NK-92 (cell line): ENCODE results near the gene CCDC187.

Experiments used
- DNase-seq: peaks from one replicate; lab custom pipeline; 2025; ENCODE audit not compliant: unreplicated experiment; lab: John Stamatoyannopoulos, UW

Gene CCDC187

DNA sequence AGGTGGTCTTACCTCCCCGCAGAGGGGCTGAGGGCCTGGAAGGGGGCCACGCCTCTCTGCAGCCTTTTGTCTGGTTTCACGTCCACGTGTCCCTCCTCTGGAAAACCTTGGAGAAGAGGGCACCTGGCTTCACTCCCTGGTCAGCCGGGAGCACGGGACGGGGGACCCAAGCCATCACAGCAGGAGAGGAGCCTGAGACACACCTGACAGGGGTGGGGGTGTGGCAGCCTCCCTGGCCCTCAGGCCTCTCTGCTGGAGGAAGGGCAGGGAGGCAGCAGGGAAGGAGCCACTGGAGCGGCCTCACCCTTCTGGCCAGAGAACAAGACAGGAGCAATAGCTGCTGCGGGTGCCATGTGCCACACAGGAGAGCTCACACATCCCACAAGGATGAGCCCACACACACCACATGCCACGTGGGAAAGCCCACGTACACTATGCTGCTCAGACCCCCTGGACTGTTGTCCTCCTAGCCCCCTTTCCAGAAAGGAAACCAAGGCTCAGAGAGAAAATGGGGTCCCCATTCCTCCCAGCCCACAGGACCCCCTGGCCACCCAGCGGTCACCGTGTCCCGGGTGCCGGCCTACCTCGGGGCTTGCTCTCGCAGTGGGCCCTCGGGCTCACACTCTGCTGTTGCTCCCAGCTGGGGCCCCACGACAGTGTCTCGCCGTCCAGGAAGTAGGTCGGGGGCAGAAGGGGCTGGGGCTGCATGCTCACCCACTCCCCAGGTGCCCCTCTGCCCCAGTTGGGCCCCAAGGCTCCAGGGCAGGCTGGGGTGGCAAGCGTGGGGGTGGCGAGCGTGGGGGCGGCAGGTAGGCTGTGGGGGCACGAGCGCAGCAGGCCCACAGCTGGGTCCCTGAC lies 18.2 kb downstream of the CCDC187 start:
- no peak for DNase-seq

DNA sequence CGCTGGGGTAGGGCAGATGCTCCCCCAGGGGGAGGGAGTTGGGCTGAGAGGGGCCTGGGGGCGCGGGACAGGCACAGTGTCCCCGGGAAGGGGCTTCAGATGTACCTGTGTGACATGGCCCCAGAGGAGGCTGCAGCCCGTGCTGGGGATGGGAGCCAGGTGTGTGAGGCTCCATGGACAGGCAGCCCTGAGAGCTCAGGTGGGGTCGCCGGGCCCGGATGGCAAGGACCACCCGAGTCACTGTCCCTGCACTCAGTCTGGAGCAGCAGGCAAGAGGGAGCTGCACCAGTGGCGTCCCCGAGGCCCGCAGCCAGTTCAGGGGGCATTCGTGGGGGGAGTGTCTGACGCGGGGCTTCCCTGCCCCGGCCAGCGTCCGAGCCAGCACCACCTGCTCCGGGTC lies 18.9 kb downstream of the CCDC187 start:
- no peak for DNase-seq

DNA sequence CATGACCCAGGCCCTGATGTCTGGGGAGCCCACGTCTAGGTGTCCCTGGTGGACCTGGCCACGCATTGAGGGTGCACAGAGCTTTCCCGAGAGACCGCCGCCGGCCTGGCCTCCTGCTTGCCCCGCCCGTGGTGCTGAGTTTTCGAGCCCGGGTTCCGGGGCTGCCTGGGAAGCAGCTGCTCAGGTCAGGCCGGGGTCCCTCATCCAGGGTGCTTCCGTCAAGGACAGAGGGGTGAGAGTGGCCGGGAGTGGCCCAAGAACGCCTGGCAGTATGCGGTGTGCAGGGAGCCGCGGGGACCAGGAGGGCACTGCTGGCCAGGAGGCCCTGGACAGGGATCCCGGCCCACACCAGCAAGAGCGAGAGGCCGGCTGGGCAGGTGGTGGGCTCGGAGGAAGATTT lies 19.6 kb downstream of the CCDC187 start:
- no peak for DNase-seq

DNA sequence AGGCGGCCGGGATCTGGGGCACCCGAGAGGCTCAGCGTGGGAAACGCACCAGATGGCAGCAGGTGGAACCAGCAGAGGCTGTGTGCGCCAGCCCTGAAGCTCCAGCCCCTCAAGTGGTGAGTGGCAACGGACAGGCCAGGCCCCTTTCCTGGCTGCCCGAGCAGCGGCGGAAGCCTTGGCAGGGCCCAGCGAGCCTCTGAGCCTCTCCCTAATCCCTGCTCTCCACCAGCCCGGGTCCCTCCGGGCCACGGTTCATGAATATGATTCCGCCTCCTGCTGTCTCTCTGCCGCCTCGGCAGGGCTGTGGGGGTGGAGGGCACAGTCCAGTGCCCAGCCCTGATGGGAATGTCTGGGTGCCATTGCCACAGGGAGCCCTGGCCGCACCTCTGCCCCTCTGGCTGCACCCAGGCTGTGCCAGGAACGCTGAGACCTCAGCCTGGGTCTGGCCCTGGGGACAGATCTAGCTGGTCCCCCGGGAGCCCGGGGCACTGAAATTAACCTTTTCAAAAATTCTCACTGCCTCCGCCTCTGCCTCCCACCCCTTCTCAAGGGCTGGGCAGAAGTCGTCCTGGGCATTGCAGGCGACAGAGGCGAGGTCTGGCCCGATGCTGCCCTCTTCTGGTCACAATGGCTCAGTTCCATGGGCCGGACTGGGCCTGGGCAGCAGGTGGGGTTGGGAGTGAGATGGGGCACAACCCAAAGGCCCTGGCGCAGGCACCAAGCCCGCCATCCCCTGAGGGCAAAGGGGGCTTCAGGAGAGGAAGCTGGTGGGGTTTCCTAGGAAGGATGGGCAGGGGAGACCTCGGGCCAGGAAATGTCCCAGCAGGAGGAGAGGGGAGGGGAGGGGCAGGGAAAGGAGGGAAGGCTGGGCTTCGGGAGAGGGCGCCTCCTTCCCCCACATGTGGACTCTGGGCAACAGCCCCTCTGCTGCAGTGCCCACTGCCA lies 20.3 kb downstream of the CCDC187 start:
- DNase-seq: no peak

DNA sequence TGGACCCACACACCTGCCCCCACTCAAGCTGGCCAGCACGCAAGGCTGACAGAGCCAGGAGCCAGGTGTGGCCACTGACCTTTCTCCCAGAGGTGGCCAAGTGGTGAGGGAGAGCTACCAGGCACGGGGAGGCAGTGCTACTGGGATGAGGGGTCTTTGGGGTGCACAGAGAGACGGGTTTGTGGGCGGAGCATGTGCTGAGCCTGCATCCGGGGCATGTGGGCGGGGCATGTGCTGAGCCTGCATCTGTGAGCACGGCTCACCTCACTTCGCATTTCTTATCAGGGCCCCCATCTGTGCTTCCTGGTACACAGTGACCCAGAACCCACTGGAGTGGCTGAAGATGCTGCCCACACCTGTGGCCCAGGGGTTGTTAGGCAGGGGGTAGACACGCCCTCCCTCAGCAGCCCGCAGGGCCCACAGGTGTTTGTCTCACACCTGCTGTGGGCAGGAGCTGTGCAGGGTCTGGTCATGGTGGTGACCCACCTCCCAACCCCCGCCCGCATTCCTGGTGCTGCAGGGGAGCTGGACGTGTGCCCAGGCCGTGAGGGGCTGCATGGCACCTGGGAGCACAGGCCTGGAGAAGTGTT lies 21.5 kb downstream of the CCDC187 start:
- no peak for DNase-seq

DNA sequence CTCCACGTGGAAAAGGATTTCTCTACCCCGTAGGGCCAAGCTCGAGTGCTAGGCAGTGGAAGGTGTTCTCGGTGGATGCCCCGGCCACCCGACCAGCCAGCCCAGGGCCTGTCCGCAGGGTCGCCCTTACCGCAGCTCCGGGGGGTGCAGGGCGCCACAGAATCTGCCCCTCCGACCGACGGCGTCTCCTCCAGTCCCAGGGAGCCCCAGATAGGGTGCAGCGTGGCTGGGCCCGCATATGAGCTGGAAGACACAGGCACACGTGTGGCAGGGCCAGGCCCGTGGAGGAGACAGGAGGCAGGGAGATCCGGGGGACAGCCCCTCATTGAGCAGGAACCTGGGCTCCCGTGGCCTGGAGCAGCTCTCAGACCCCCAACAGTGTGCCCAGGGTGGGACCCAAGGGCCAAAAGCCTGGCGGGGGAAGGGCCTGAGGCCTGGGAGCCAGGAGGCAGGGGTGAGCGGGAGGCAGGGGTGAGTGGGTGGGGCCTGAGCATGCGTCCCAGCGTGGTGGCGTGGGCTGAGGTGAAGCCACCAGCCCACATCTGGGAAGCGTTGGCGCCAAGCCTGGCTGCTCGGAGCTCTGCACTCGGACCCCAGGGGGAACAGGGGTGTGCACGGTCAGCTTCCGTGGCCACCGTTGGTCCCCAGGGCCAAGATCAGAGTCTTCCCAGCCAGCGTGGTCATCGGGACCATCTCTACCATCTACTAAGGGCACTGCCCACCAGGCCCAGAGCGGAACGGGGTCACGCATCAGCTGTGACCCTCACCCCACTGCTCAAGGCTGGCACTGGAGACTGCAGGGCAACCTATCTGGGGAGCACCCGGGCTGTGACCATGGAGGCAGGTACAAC lies 22.2 kb downstream of the CCDC187 start:
- no peak for DNase-seq

DNA sequence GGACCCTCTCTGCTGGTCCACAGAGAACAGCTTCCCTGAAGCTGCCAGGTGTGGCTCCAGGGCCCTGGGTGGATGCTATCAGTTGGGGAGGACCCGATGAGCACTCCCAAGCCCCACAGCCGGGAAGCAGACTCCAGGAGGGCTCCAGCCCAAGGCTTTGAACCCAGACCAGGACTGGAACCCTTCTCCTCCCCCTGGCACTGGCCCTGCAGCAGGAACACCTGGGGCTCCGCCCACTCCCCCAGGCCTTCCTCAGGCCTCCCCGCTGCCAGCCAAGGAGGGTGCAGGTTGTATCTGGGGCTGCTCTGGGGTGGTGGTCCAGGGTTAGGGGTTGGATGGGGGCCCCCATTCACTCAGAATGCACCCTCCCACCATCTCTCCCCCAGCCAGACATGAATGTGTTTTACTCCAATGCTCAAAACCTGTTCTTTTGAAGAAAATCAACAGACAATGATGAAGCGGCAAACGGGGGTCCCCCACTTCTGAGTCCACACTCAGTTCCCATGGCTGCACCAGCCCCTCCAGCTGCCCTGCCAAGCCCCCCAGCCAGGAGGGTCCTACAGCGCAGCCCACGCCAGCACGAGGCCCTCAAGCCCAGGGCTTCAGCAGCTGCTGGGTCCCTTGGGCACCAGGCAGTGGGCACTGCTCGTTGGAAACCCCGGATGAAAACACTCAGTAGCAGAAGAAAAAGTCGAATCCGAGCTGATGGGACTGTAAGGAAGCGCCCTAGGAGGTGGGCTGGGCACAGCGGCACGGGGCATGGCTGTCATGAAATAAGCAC lies 23.2 kb downstream of the CCDC187 start:
- no peak for DNase-seq

DNA sequence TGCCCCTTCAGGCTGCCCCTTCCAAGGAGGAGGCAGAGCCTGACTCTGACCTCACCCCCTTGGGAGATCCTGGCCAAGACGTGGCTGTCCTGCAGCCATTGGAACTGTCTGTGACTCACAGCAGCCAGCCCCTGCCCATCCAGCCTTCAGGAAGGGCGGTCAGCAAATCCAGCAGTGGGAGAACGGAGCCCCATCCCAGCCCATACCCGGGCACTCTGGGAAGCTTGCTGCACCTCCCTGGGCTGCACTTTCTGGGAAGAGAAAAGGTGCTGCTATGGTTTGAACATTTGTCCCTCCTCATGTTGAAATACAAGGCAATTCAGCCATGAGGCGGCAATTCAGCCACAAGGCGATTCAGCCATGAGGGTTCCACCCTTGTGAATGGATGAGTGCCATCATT lies 24.4 kb downstream of the CCDC187 start:
- no peak for DNase-seq

DNA sequence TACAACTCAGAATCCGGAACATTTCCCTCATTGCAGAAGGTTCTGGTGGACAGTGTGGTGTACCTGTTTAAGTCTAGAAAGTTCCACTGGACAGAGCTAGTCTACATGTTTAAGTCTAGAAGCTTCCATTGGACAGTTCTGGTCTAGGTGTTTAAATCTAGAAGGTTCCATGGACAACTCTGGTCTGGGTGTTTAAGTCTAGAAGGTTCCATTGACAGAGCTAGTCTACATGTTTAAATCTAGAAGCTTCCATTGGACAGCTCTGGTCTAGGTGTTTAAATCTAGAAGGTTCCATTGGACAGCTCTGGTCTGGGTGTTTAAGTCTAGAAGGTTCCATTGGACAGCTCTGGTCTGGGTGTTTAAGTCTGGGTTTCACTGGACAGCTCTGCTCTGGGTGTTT lies 25.0 kb downstream of the CCDC187 start:
- no peak for DNase-seq

DNA sequence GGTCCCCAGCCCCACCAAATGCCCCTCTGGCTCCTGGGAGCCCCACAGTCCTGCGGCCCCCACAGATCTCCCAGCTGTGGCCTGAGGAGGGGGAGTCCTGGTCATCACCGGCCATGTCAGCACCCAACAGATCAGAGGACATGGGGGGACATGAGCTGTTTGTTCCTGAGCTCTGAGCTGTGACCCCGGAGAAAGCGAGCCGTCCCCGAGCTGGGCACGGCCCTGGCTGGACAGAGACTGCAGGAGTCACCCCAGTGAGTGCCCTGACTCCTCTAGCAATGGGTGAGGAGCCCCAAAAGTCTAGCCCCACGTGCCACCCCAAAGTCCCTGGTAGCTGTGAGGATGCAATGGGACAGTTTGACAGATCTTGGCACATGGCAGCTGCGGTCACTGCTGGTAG lies 25.7 kb downstream of the CCDC187 start:
- no peak for DNase-seq

DNA sequence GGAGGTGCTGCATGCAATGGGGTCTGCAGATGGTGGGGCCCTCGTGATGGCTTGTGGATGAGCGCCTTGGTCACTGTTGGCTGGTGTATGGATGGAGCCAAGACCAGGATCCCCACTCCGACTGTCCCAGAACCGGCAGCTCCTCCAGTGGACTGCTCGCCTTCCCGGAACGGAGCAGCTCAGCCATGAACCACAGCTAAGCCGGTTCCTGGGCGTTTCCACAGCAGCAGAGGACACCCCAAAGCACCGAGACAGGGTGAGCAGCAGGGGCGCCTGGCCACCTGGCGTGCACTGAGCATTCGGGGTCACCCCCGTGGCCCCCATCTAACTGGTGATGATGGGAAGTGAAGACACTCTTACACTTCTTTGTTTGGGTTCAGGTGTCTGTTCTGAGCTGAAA lies 26.1 kb downstream of the CCDC187 start:
- no peak for DNase-seq

DNA sequence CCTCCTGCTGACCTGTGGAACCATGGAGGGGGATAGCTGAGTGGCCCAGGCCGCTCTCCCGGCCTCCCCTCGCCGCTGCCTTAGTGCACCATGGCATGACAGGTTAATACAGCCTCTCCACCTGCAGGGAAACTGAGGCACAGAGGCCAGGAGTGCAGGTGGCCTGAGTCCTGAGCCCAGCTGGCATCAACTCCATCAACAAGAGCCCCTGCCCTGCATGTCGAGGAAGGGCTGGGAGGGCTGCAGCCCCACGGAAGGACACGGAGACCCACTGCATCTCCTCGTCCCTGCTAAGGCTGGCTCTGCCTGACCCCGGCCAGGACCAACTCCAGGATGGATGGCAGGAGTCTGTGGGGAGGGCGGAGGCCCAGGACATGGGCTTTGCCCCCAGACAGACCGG lies 27.2 kb downstream of the CCDC187 start:
- DNase-seq: no peak

DNA sequence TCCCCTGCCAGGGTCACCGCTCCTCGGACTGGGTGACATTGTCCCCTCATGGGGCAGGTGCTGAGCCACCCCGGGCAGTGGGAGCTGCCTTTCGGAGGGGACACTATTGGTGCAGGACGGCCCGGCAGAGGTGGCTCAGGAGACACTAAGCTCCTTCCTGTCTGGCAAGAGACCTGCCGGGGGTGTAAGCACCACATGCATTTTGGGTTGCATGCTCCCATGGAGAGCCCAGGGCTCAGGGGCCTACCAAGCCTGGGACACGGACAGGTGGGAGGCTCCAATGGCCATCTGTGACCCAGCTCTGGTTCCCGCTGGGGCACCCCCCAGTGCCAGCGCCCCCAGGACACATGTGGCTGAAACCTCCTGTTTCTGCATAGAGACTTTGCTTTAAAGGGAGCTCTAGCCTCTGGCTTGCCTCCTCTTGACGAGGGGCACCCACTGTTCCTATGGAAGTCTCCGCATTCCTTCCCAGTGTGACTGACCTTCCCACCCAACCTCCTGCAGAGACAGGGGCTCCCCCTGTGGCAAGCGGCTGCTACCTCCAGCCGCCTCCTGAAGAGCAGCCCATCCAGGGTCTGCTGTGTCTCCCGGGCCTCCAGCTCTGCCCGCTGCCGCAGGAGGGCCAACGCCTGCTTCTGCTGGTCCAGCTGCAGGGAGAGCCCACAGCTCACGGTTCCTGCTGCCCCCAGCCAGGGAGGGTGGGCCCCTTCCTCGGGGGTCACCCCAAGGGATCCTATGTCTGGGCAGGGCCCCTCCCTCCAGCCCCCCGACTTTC lies 28.1 kb downstream of the CCDC187 start:
- DNase-seq: no peak

DNA sequence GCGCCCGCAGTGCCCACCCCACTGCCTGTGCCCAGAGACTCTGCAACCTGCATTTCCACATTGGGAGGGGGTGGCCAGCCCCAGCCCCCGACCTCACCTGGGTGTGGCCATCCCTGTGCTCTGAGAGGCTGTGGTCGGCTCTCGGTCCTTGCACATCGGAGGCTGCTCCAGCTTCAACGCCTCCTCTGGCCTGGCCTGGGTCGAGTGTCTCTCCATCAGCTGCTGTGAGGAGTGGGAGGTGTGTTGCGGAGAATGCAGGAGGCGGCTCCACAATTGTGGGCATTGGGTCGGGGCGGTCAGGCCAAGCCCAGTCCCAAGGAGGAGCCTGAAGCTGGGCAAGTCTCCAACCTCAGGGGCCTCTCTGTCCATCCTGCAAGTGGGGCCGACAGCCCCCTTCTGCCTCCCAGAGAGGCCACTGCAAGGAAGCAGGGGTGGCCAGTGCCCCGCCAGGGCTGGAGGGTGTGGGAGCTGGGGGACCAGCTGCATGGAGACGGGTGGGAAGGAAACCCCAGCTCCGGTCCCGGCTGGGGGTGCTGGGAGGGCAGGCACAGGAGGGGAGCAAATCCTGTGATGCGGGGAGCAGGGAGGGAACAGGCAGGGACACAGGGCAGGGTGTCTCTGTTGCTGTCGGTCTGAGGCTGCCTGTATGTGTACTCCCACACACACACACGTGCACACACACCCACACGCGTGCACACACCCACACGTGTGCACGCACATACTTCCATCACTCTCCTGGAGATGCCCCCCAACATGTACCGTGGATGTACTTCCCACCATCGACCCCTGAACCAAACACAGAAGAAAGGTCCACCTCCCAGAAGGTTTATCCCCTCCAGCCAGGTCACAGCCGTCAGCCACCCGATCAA lies 28.9 kb downstream of the CCDC187 start:
- DNase-seq: no peak

DNA sequence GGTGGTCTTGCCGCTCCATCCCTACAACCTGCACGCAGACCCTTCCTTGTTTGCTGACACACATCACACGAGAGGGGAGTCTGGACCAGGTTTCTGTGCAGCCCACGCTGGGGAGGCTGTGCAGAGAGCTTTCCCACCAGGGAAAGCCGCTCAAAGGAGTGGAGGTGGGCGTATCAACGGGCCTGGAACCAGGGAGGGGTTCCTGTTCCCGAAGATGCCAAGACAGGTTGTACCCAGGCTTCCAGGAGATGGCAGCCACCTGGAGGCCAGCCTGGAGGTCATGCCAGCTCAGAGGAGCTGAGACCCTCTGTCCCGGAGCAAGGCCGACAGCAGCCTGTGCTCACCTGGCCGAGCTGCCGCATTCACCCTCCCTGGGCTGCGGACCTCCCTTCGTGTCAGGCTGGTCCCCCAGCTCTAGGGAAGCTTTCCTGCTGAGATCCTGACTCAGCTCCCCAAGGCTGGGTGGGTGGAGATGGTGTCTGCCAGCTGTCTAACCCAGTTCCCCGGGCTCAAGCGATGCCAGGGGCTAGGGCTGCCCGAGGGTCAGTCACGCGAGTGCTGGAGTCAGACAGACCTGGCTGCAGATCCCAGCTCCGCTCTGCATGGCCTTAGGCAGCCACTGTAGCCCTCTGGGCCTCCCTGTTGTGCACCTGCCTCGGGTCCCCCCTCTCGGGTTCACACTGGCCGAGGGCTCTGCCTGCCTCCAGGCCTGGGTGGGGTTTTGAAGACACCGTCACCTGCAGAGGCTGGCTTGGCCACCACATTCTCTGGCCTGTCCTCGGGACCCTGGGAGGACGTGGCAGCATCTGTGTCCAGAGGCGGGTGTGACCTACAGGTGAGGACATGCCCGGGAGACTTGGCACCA lies 29.7 kb downstream of the CCDC187 start:
- no peak for DNase-seq

DNA sequence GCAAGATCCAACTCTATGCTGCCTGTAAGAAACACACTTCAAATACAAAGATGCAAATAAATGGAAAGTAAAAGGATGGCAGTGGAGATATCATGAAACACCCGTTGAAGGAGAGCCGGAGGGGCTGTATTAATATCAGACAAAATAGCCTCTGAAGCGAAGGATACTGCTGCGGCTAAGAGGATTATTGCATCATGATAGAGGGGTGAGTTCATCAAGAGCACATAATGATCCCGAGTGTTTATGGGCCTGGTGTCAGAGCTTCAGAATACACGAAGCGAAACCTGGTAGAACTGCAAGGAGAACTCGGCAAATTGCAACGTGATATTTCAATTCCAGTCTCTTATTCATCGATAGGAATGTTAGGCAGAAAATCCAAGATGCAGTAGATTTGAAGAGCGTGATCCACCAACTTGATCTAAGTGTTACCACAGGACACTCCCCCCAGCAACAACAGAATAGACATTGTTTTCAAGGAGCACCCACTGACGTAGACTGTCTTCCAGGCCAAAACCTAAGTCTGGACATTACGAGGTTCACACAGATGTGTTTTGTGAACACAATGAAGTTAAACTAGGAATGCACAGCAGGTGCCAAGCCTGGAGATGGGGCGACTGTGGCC lies 30.5 kb downstream of the CCDC187 start:
- no peak for DNase-seq

DNA sequence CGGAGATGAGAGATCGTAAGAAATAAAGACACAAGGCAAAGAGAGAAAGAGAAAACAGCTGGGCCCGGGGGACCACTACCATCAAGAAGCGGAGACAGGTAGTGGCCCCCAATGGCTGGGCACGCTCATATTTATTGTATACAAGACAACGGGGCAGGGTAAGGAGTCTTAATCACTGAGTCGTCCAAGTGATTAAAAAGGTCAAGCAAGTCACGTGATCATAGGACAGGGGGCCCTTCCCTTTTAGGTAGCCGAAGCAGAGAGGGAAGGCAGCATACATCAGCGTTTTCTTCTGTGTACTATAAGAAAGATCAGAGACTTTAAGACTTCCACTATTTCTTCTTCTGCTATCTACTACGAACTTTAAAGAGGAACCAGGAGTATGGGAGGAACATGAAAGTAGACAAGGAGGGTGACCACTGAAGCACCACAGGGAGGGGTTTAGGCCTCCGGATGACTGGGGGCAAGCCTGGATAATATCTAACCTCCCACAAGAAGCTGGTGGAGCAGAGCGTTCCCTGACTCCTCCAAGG lies 33.7 kb downstream of the CCDC187 start:
- no peak for DNase-seq
